GM12878 (cell line): Measurements from ENCODE around the gene CEP63. TPM values are rescaled to one million over a fixed set of nuclear protein-coding genes. Genes with fewer than 3 reads are reported as not detected.

Experiments used
- ATAC-seq: fragments of 200-7000 bp; cut with Tn5 transposase; 3 replicates; pipeline ENCODE4 v1.9.1; 2020; ENCODE audit warnings: mild to moderate bottlenecking, moderate library complexity
- BruUV-seq: library from RNA; stranded (reverse); fragments of 400-500 nt; replicated peaks from 2 replicates; lab custom pipeline; 2021; lab: Mats Ljungman, UMichigan
- CTCF ChIA-PET: fragments of 300-600 bp; sonication (Branson Sonifier 250); formaldehyde crosslinking; extraction: SDS; loops from one replicate; lab custom pipeline; 2021; ENCODE audit warnings: inconsistent platforms; lab: Yijun Ruan, JAX
- POLR2A ChIA-PET: fragments of 350-600 bp; formaldehyde crosslinking; extraction: SDS; loops from one replicate; lab custom pipeline; 2021; ENCODE audit warnings: inconsistent platforms; lab: Charles Lee
- RAD21 ChIA-PET: fragments of 300-600 bp; sonication (Branson Sonifier 250); formaldehyde crosslinking; loops from one replicate; lab custom pipeline; 2023; ENCODE audit warnings: antibody characterized with exemption; ENCODE audit not compliant: unreplicated experiment; lab: Charles Lee
- SMC1A ChIA-PET: fragments of 300-600 bp; sonication (Branson Sonifier 250); formaldehyde crosslinking; loops from one replicate; lab custom pipeline; 2023; ENCODE audit not compliant: unreplicated experiment, uncharacterized antibody; lab: Charles Lee
- DNase-seq: peaks from one replicate; pipeline ENCODE4 v3.0.0-alpha.2; 2011; ENCODE audit warnings: low read depth, low spot score
- FAIRE-seq: peaks from 3 replicates; lab custom pipeline; 2011; peaks lifted over from hg19 to GRCh38; lab: Jason Lieb, UNC
- H2AFZ ChIP-seq: 2 replicates; pipeline ENCODE4 v1.6.0; 2011; ENCODE audit warnings: low read depth, low read length, control low read depth; ENCODE audit not compliant: control insufficient read depth
- H3K27ac ChIP-seq: 2 replicates; pipeline ENCODE4 v1.5.1; 2011; ENCODE audit warnings: control low read depth; ENCODE audit not compliant: control insufficient read depth, insufficient read depth
- H3K27me3 ChIP-seq, 2 experiments: replicated peaks in 1 of 2; 2 replicates each; pipeline versions ENCODE4 v1.6.0 to v1.6.1; 2011; ENCODE audit warnings: low read length in 1 of 2; ENCODE audit not compliant: control insufficient read depth in 2 of 2, insufficient read depth in 2 of 2
- H3K36me3 ChIP-seq, 2 experiments: 2 replicates each; pipeline ENCODE4 v1.5.1; 2011; ENCODE audit warnings: low read length in 1 of 2; ENCODE audit not compliant: control insufficient read depth in 2 of 2, insufficient read depth in 2 of 2
- H3K4me1 ChIP-seq: 2 replicates; pipeline ENCODE4 v1.6.1; 2011; ENCODE audit warnings: mild to moderate bottlenecking, low read length, moderate library complexity, mixed read lengths; ENCODE audit not compliant: control insufficient read depth, insufficient read depth
- H3K4me2 ChIP-seq: 2 replicates; pipeline ENCODE4 v1.6.0; 2011; ENCODE audit warnings: control low read depth; ENCODE audit not compliant: control insufficient read depth, insufficient read depth
- H3K4me3 ChIP-seq: fragments of 200-600 bp; sonication (generic); 2 replicates; pipeline ENCODE4 v1.5.1; 2016
- H3K79me2 ChIP-seq: 2 replicates; pipeline ENCODE4 v1.6.0; 2011; ENCODE audit warnings: low read length; ENCODE audit not compliant: control insufficient read depth, insufficient read depth
- H3K9ac ChIP-seq: 2 replicates; pipeline ENCODE4 v1.8.0; 2011; ENCODE audit warnings: low read length, control low read depth, mixed read lengths; ENCODE audit not compliant: control insufficient read depth, insufficient read depth
- H3K9me3 ChIP-seq: replicated peaks from 3 replicates; pipeline ENCODE4 v1.5.1; 2011; ENCODE audit warnings: mild to moderate bottlenecking, low read length; ENCODE audit not compliant: control insufficient read depth, insufficient read depth
- H4K20me1 ChIP-seq: 2 replicates; pipeline ENCODE4 v1.6.0; 2011; ENCODE audit not compliant: control insufficient read depth, insufficient read depth
- CTCF ChIP-seq, 3 experiments: IDR thresholded peaks in 2 of 3; conservative IDR thresholded peaks in 1 of 3; 2 replicates each; pipeline ENCODE4 v1.5.1; 2011; ENCODE audit warnings: low read depth in 3 of 3, low read length in 3 of 3, mild to moderate bottlenecking in 3 of 3, control low read depth in 2 of 3, moderate library complexity in 2 of 3, inconsistent platforms in 1 of 3, mixed read lengths in 1 of 3; ENCODE audit not compliant: control insufficient read depth in 2 of 3, insufficient read depth in 1 of 3; ENCODE audit errors: extremely low read depth in 1 of 3
- GABPA ChIP-seq: IDR thresholded peaks from 2 replicates; pipeline ENCODE4 v1.6.1; 2014; ENCODE audit warnings: antibody characterized with exemption, low read depth, mild to moderate bottlenecking, inconsistent platforms
- RAD21 ChIP-seq: IDR thresholded peaks from 2 replicates; pipeline ENCODE4 v1.6.1; 2011; ENCODE audit warnings: mild to moderate bottlenecking, low read depth, low read length, moderate library complexity; ENCODE audit not compliant: insufficient read depth
- WGBS: methylation state at CpG from one replicate; pipeline ENCODE4 v1.1.6; 2016; ENCODE audit warnings: low lambda C conversion rate; ENCODE audit not compliant: insufficient replicate concordance, insufficient coverage; ENCODE audit errors: missing lambda C conversion rate; 5-methylcytosine and 5-hydroxymethylcytosine counted together
- in situ Hi-C: fragments of 300-500 bp; cut with MboI; formaldehyde crosslinking; loops from 9 replicates; pipeline ENCODE4 v1.14.3; 2018; ENCODE audit warnings: mixed read lengths
- intact Hi-C: fragments of 100-400 bp; cut with micrococcal nuclease; formaldehyde crosslinking; loops from one replicate; pipeline ENCODE4 v1.14.2; 2022; ENCODE audit not compliant: unreplicated experiment
- polyA plus RNA-seq, 11 experiments: library from polyadenylated mRNA; depleted of rRNA in 4 of 11; unstranded in 6 of 11; stranded (reverse) in 5 of 11; fragments of >200 nt; fragmentation: Nextera tagmentation in 4 of 11; fragmentation: Illumina TruSeq in 1 of 11; extraction: Ambion mirVana in 4 of 11; extraction: Trizol in 1 of 11; gene quantifications; 1 replicate in 1 of 11; 2 replicates in 10 of 11; pipeline versions ENCODE4 v1.2.1 to v1.2.3, GENCODE V29; 2011 to 2016; ENCODE audit warnings: inconsistent platforms in 2 of 11, missing spikeins in 2 of 11, low read depth in 1 of 11
- total RNA-seq, 4 experiments: library from RNA; depleted of rRNA in 3 of 4; stranded (reverse); fragments of >200 nt in 3 of 4; fragmentation: Illumina TruSeq in 1 of 4; extraction: Trizol in 1 of 4; gene quantifications; 2 replicates each; pipeline versions ENCODE4 v1.2.1 to v1.2.3, GENCODE V29; 2013 to 2021

CEP63 gene
- total and polyA plus RNA-seq, 10 of the 15 experiments (the other 5 are each of a cell fraction or from before 2014, with no cell fraction given) = 14.0 to 36.9 (median 26.8) TPM

GRCh38 chr3:134453631-134454030 lies 32.2 kb upstream of the CEP63 start:
- Histone ChIP-seq H3K79me2 (no peaks in the 10 kb centered on the region), H3K36me3 (no peaks in the 10 kb centered on the region), H2AFZ (no peak overlapping the region), H3K4me2 (no peak overlapping the region), H3K27me3 (peaks cover 0 to 8% of the 10 kb centered on the region in 2 experiments; a peak in 3 of 4 replicates), H3K9ac (no peak overlapping the region), H3K27ac (no peak overlapping the region), H3K4me3 (no peak overlapping the region), H3K4me1 (no peaks in the 10 kb centered on the region), H3K9me3 (no peaks in the 10 kb centered on the region), H4K20me1 (no peaks in the 10 kb centered on the region)
- ChIA-PET RAD21 (no interaction called here), CTCF (no interaction called here), SMC1A (interaction anchor here (0.6 to 0.9 kb wide), 2 partner anchors 153 to 363 kb away, joined by 3 read pairs; no protein-coding TSS in a partner anchor), POLR2A (no interaction called here)
- FAIRE-seq = no peak
- in situ Hi-C loops (no loop called here), intact Hi-C loops (no loop called here)
- BruUV-seq = no TSS peak
- TF ChIP-seq RAD21 = 0 out of 2 replicates have a peak, but pooled peaks have one; percentile 13
- TF ChIP-seq CTCF (IDR thresholded peaks at IDR 0.05 in 2 of 3, conservative IDR thresholded peaks at IDR 0.05 in 1 of 3; ENCODE audit: control insufficient read depth in 2 of 3, extremely low read depth in 1 of 3, insufficient read depth in 1 of 3, low read depth in 3 of 3, low read length in 3 of 3) = peak in 2 of 3 experiments; percentile 7 to 22; a peak in 1 of 6 replicates
- no peak for TF ChIP-seq GABPA
- 43% methylated on average over 6 of the region's 6 CpGs for WGBS
- no peak for ATAC-seq
- no peak for DNase-seq
